Measurements from ENCODE around the gene MYL4.

MYL4 gene

GRCh38 chr17:47270946-47271705 lies 62.0 kb downstream of the MYL4 start:
- Histone ChIP-seq H3K4me2 (ENCODE audit: low read depth, low read length, poor library complexity, severe bottlenecking) (no peak overlapping the region), H3K9me3 (ENCODE audit: insufficient read depth, low read depth, low read length) (peaks cover 10% of the 10 kb centered on the region; the same call in 1 of the 2 replicates), H2AFZ (ENCODE audit: low read length) (no peak overlapping the region), H3K36me3 (ENCODE audit: insufficient read depth, low read length) (no peaks in the 10 kb centered on the region), H3K9me2 (replicated peaks; ENCODE audit: low read depth, low read length) (no peaks in the 10 kb centered on the region), H3K9ac (ENCODE audit: low read depth, low read length, poor library complexity, severe bottlenecking) (no peak overlapping the region), H3F3A (ENCODE audit: low read depth) (no peaks in the 10 kb centered on the region), H3K4me3 (ENCODE audit: low read length, poor library complexity, severe bottlenecking) (no peak overlapping the region), H4K20me1 (ENCODE audit: insufficient read depth, low read length, poor library complexity, severe bottlenecking) (no peaks in the 10 kb centered on the region), H3K79me2 (ENCODE audit: insufficient read depth, low read length) (no peaks in the 10 kb centered on the region), H3K4me1 (ENCODE audit: insufficient read depth, low read length, poor library complexity, severe bottlenecking) (no peaks in the 10 kb centered on the region), H3K27me3 (ENCODE audit: insufficient read depth, low read length, poor library complexity, severe bottlenecking) (no peaks in the 10 kb centered on the region)
- no peak for TF ChIP-seq EZH2phosphoT487 (IDR thresholded peaks at IDR 0.05; ENCODE audit: borderline replicate concordance)
- TF ChIP-seq CTCF (conservative IDR thresholded peaks at IDR 0.05; ENCODE audit: low read length) = no peak

- Histone ChIP-seq H3K9me3 (ENCODE audit: insufficient read depth, low read depth, low read length) (peaks cover 10% of the 10 kb centered on the region; the same call in 1 of the 2 replicates), H3K79me2 (ENCODE audit: insufficient read depth, low read length) (no peaks in the 10 kb centered on the region), H3K4me2 (ENCODE audit: low read depth, low read length, poor library complexity, severe bottlenecking) (no peak overlapping the region), H3F3A (ENCODE audit: low read depth) (no peaks in the 10 kb centered on the region), H3K4me1 (ENCODE audit: insufficient read depth, low read length, poor library complexity, severe bottlenecking) (no peaks in the 10 kb centered on the region), H3K4me3 (ENCODE audit: low read length, poor library complexity, severe bottlenecking) (no peak overlapping the region), H3K9ac (ENCODE audit: low read depth, low read length, poor library complexity, severe bottlenecking) (no peak overlapping the region), H3K27me3 (ENCODE audit: insufficient read depth, low read length, poor library complexity, severe bottlenecking) (no peaks in the 10 kb centered on the region), H2AFZ (ENCODE audit: low read length) (no peak overlapping the region), H4K20me1 (ENCODE audit: insufficient read depth, low read length, poor library complexity, severe bottlenecking) (no peaks in the 10 kb centered on the region), H3K36me3 (ENCODE audit: insufficient read depth, low read length) (no peaks in the 10 kb centered on the region), H3K9me2 (replicated peaks; ENCODE audit: low read depth, low read length) (no peaks in the 10 kb centered on the region)
- no peak for TF ChIP-seq CTCF (conservative IDR thresholded peaks at IDR 0.05; ENCODE audit: low read length)
- no peak for TF ChIP-seq EZH2phosphoT487 (IDR thresholded peaks at IDR 0.05; ENCODE audit: borderline replicate concordance)
Observed at GRCh38 chr17:47272491-47272890, 63.3 kb downstream of the MYL4 start.

- no peak overlapping the region for H2AFZ ChIP-seq (ENCODE audit: low read length)
- H3F3A ChIP-seq (ENCODE audit: low read depth) = no peaks in the 10 kb centered on the region
- no peaks in the 10 kb centered on the region for H3K27me3 ChIP-seq (ENCODE audit: insufficient read depth, low read length, poor library complexity, severe bottlenecking)
- no peaks in the 10 kb centered on the region for H3K4me1 ChIP-seq (ENCODE audit: insufficient read depth, low read length, poor library complexity, severe bottlenecking)
- no peaks in the 10 kb centered on the region for H3K36me3 ChIP-seq (ENCODE audit: insufficient read depth, low read length)
- no peak overlapping the region for H3K4me2 ChIP-seq (ENCODE audit: low read depth, low read length, poor library complexity, severe bottlenecking)
- TF ChIP-seq EZH2phosphoT487 (IDR thresholded peaks at IDR 0.05; ENCODE audit: borderline replicate concordance) = no peak
- TF ChIP-seq CTCF (conservative IDR thresholded peaks at IDR 0.05; ENCODE audit: low read length) = no peak
- H3K9me2 ChIP-seq (replicated peaks; ENCODE audit: low read depth, low read length) = no peaks in the 10 kb centered on the region
- H3K9me3 ChIP-seq (ENCODE audit: insufficient read depth, low read depth, low read length) = peaks cover 10% of the 10 kb centered on the region; the same call in 1 of the 2 replicates
- H3K9ac ChIP-seq (ENCODE audit: low read depth, low read length, poor library complexity, severe bottlenecking) = no peak overlapping the region
- no peaks in the 10 kb centered on the region for H4K20me1 ChIP-seq (ENCODE audit: insufficient read depth, low read length, poor library complexity, severe bottlenecking)
- no peak overlapping the region for H3K4me3 ChIP-seq (ENCODE audit: low read length, poor library complexity, severe bottlenecking)
- H3K79me2 ChIP-seq (ENCODE audit: insufficient read depth, low read length) = no peaks in the 10 kb centered on the region
Observed at GRCh38 chr17:47273245-47273644, 64.1 kb downstream of the MYL4 start.
